Measurements from ENCODE around the gene TRDMT1.

Gene TRDMT1

DNA sequence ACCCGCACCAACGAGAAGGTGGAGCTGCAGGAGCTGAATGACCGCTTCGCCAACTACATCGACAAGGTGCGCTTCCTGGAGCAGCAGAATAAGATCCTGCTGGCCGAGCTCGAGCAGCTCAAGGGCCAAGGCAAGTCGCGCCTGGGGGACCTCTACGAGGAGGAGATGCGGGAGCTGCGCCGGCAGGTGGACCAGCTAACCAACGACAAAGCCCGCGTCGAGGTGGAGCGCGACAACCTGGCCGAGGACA, 28.2 kb upstream of the TRDMT1 start:
- no peaks in the 10 kb centered on the region for H3K27me3 ChIP-seq (ENCODE audit: low read depth, low read length)

DNA sequence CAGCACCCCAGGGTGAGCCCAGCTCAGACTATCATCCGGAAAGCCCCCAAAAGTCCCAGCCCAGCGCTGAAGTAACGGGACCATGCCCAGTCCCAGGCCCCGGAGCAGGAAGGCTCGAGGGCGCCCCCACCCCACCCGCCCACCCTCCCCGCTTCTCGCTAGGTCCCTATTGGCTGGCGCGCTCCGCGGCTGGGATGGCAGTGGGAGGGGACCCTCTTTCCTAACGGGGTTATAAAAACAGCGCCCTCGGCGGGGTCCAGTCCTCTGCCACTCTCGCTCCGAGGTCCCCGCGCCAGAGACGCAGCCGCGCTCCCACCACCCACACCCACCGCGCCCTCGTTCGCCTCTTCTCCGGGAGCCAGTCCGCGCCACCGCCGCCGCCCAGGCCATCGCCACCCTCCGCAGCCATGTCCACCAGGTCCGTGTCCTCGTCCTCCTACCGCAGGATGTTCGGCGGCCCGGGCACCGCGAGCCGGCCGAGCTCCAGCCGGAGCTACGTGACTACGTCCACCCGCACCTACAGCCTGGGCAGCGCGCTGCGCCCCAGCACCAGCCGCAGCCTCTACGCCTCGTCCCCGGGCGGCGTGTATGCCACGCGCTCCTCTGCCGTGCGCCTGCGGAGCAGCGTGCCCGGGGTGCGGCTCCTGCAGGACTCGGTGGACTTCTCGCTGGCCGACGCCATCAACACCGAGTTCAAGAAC, 27.7 kb upstream of the TRDMT1 start:
- peak overlapping the region; percentile 96 for H3K27ac ChIP-seq (ENCODE audit: low read length)
- no peaks in the 10 kb centered on the region for H3K27me3 ChIP-seq (ENCODE audit: low read depth, low read length)
- peak overlapping the region; percentile 95 to 98 for H3K4me3 ChIP-seq (ENCODE audit: low read depth in 1 of 2, low read length in 2 of 2)
- no peaks in the 10 kb centered on the region for H3K9me3 ChIP-seq (ENCODE audit: control insufficient read depth in 1 of 2, low read length in 2 of 2)
- H3K36me3 ChIP-seq (ENCODE audit: control insufficient read depth in 1 of 2, insufficient read depth in 2 of 2, low read length in 2 of 2), result peaks cover 28 to 52% of the 10 kb centered on the region in 2 donors
- peaks cover 6 to 25% of the 10 kb centered on the region in 2 donors for H3K4me1 ChIP-seq (ENCODE audit: control insufficient read depth in 1 of 2, insufficient read depth in 2 of 2, low read length in 2 of 2)

More for the DNA sequence above, 28.2 kb upstream of the TRDMT1 start:
- peak overlapping the region; percentile 95 to 98 for H3K4me3 ChIP-seq (ENCODE audit: low read depth in 1 of 2, low read length in 2 of 2)
- peaks cover 33 to 57% of the 10 kb centered on the region in 2 donors for H3K36me3 ChIP-seq (ENCODE audit: control insufficient read depth in 1 of 2, insufficient read depth in 2 of 2, low read length in 2 of 2)
- no peaks in the 10 kb centered on the region for H3K9me3 ChIP-seq (ENCODE audit: control insufficient read depth in 1 of 2, low read length in 2 of 2)
- peaks cover 6 to 30% of the 10 kb centered on the region in 2 donors for H3K4me1 ChIP-seq (ENCODE audit: control insufficient read depth in 1 of 2, insufficient read depth in 2 of 2, low read length in 2 of 2)
- H3K27ac ChIP-seq (ENCODE audit: low read length), result peak overlapping the region; percentile 96

DNA sequence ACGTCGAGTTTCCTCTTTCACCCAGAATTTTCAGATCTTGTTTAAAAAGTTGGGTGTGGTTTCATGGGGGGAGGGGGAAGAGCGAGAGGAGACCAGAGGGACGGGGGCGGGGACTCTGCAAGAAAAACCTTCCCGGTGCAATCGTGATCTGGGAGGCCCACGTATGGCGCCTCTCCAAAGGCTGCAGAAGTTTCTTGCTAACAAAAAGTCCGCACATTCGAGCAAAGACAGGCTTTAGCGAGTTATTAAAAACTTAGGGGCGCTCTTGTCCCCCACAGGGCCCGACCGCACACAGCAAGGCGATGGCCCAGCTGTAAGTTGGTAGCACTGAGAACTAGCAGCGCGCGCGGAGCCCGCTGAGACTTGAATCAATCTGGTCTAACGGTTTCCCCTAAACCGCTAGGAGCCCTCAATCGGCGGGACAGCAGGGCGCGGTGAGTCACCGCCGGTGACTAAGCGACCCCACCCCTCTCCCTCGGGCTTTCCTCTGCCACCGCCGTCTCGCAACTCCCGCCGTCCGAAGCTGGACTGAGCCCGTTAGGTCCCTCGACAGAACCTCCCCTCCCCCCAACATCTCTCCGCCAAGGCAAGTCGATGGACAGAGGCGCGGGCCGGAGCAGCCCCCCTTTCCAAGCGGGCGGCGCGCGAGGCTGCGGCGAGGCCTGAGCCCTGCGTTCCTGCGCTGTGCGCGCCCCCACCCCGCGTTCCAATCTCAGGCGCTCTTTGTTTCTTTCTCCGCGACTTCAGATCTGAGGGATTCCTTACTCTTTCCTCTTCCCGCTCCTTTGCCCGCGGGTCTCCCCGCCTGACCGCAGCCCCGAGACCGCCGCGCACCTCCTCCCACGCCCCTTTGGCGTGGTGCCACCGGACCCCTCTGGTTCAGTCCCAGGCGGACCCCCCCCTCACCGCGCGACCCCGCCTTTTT, 26.9 kb upstream of the TRDMT1 start, which contains the start of gene VIM:
TSS of gene VIM (plus strand) at position 151 of the 925 bp plus-strand sequence. CDS start 1,182 bp downstream, outside the sequence.
- Histone ChIP-seq H3K36me3 (ENCODE audit: control insufficient read depth in 1 of 2, insufficient read depth in 2 of 2, low read length in 2 of 2) (peaks cover 22 to 46% of the 10 kb centered on the region in 2 donors), H3K4me3 (ENCODE audit: low read depth in 1 of 2, low read length in 2 of 2) (peak within 1 kb of the TSS; percentile 66 to 98), H3K9me3 (ENCODE audit: control insufficient read depth in 1 of 2, low read length in 2 of 2) (no peaks in the 10 kb centered on the region), H3K27me3 (ENCODE audit: low read depth, low read length) (no peaks in the 10 kb centered on the region), H3K4me1 (ENCODE audit: control insufficient read depth in 1 of 2, insufficient read depth in 2 of 2, low read length in 2 of 2) (peaks cover 6 to 17% of the 10 kb centered on the region in 2 donors), H3K27ac (ENCODE audit: low read length) (peak within 1 kb of the TSS; percentile 95)

DNA sequence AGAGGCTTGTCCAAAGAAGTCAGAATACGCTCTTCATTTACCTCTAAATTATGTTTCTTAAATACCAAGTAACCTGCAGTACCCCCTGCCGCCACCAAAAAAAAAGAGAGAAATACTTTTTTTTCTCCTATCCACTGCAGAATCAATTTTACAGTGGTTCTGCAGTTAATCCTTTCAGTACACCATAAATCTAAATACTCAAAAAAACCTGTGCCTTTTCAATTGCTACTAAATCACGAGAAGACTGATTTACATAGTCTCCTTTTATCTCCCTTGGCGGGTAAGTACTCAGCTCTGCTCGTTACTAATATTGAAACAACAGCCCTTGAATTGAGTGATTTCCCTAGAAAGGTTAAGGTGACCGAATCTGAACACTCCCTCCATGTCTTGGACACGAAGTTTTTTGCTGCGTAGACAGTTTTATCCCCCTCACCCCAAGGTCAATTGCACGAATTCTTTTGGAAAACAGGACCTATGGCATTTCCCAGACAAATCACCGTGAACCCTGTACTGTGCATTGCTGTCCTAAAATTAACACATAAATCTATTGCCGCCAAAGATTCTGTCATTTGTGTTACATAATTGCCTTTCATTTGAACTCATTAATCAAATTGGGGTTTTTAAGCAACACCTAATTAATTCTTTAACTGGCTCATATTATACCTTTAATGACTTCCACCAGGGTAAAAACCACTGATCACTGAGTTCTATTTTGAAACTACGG, 26.1 kb upstream of the TRDMT1 start:
- H3K36me3 ChIP-seq (ENCODE audit: control insufficient read depth in 1 of 2, insufficient read depth in 2 of 2, low read length in 2 of 2), result peaks cover 17 to 38% of the 10 kb centered on the region in 2 donors
- H3K27me3 ChIP-seq (ENCODE audit: low read depth, low read length), result no peaks in the 10 kb centered on the region
- H3K4me1 ChIP-seq (ENCODE audit: control insufficient read depth in 1 of 2, insufficient read depth in 2 of 2, low read length in 2 of 2), result peaks cover 6 to 14% of the 10 kb centered on the region in 2 donors
- H3K4me3 ChIP-seq (ENCODE audit: low read depth in 1 of 2, low read length in 2 of 2), result peak overlapping the region; percentile 66 to 98
- no peaks in the 10 kb centered on the region for H3K9me3 ChIP-seq (ENCODE audit: control insufficient read depth in 1 of 2, low read length in 2 of 2)
- peak overlapping the region; percentile 95 for H3K27ac ChIP-seq (ENCODE audit: low read length)

DNA sequence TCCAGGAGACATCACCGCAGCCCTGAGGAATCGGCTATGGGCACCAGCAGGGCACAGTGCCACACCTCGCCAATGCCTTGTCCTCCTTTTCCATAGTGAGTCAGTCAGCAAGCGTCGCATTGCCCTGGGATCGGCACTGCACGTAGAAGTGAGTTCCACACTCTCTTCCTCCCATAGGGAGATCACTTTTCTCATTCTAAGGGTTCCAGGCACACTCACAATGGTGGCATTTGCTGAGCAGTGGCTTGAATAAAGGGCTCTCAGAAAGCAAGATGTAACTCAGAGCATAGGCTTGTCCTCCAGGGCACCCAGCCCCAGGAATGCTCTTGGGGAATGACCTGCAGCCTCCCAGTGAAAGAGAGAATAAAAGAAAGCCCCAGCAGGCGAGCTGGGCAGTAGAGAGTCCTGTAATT, 25.4 kb upstream of the TRDMT1 start:
- peaks cover 6 to 10% of the 10 kb centered on the region in 2 donors for H3K4me1 ChIP-seq (ENCODE audit: control insufficient read depth in 1 of 2, insufficient read depth in 2 of 2, low read length in 2 of 2)
- no peaks in the 10 kb centered on the region for H3K9me3 ChIP-seq (ENCODE audit: control insufficient read depth in 1 of 2, low read length in 2 of 2)
- peak overlapping the region; percentile 95 for H3K27ac ChIP-seq (ENCODE audit: low read length)
- peaks cover 11 to 31% of the 10 kb centered on the region in 2 donors for H3K36me3 ChIP-seq (ENCODE audit: control insufficient read depth in 1 of 2, insufficient read depth in 2 of 2, low read length in 2 of 2)
- peak overlapping the region; percentile 66 to 98 for H3K4me3 ChIP-seq (ENCODE audit: low read depth in 1 of 2, low read length in 2 of 2)
- no peaks in the 10 kb centered on the region for H3K27me3 ChIP-seq (ENCODE audit: low read depth, low read length)

DNA sequence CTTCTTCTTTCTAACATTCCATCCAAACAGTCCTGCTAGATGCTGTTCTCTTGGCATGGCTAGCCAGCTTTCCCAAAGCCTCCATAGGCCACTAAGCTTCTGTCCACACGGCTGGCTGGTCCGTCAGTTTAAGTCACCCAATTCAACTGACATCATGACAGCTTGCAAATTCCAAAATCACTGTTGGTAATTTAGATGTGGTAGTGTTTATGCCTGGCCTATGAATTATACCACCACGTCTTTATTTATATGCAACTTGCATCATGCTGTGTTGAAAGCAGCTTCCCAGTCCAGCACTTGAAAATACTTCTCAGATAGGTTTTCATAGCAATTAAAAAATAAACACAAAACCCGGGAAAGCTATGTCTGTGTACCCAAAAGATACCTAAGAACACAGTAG, 24.3 kb upstream of the TRDMT1 start:
- no peak overlapping the region for H3K4me3 ChIP-seq (ENCODE audit: low read depth in 1 of 2, low read length in 2 of 2)
- peaks cover 0 to 24% of the 10 kb centered on the region in 2 donors for H3K36me3 ChIP-seq (ENCODE audit: control insufficient read depth in 1 of 2, insufficient read depth in 2 of 2, low read length in 2 of 2)
- no peaks in the 10 kb centered on the region for H3K27me3 ChIP-seq (ENCODE audit: low read depth, low read length)
- peaks cover 6 to 7% of the 10 kb centered on the region in 2 donors for H3K4me1 ChIP-seq (ENCODE audit: control insufficient read depth in 1 of 2, insufficient read depth in 2 of 2, low read length in 2 of 2)
- no peaks in the 10 kb centered on the region for H3K9me3 ChIP-seq (ENCODE audit: control insufficient read depth in 1 of 2, low read length in 2 of 2)
- H3K27ac ChIP-seq (ENCODE audit: low read length), result no peak overlapping the region

DNA sequence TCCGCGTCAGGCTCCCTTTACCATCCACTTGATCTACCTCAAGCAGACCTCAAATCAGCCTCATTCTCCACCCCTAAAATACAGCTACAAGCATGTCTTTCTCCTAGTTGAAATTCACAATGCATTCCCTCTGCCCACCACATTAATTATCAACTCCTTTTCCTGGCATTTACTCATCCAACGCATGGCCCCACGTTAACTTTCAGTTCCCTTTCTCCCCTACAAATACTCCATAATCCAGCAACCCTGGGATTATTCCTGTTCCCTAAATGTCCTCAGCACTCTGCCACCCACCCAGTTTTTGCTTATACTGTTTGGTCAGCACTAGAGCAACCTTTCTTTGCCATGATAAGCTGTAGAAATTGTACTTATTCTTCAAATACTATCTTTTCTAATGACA, 20.9 kb upstream of the TRDMT1 start:
- no peak overlapping the region for H3K4me3 ChIP-seq (ENCODE audit: low read depth in 1 of 2, low read length in 2 of 2)
- peaks cover 6 to 7% of the 10 kb centered on the region in 2 donors for H3K4me1 ChIP-seq (ENCODE audit: control insufficient read depth in 1 of 2, insufficient read depth in 2 of 2, low read length in 2 of 2)
- no peaks in the 10 kb centered on the region for H3K27me3 ChIP-seq (ENCODE audit: low read depth, low read length)
- no peaks in the 10 kb centered on the region for H3K9me3 ChIP-seq (ENCODE audit: control insufficient read depth in 1 of 2, low read length in 2 of 2)
- no peak overlapping the region for H3K27ac ChIP-seq (ENCODE audit: low read length)
- peaks cover 0 to 4% of the 10 kb centered on the region in 2 donors for H3K36me3 ChIP-seq (ENCODE audit: control insufficient read depth in 1 of 2, insufficient read depth in 2 of 2, low read length in 2 of 2)

DNA sequence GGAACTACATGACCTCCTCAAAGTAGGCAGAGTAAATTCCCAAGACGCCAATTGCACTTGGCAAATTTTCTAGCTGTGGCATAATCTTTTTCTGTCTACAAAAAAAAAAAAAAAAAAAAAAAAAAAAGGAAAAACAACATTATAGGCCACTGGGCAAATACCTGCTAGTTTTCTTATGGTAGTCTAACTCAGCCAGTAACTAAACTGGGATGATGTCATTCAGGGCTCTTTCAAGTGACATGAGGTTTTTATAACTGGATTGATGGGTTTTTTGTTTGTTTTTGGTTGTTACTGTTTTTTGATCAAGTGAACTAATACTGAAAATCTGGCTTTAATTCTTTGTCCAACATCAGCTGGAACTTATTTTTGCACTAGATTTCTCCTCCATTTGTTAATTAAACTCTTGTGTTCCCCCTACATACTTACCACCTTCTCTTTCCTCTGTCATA, 19.2 kb upstream of the TRDMT1 start:
- no peaks in the 10 kb centered on the region for H3K9me3 ChIP-seq (ENCODE audit: control insufficient read depth in 1 of 2, low read length in 2 of 2)
- no peak overlapping the region for H3K27ac ChIP-seq (ENCODE audit: low read length)
- no peaks in the 10 kb centered on the region for H3K4me1 ChIP-seq (ENCODE audit: control insufficient read depth in 1 of 2, insufficient read depth in 2 of 2, low read length in 2 of 2)
- no peaks in the 10 kb centered on the region for H3K27me3 ChIP-seq (ENCODE audit: low read depth, low read length)
- H3K36me3 ChIP-seq (ENCODE audit: control insufficient read depth in 1 of 2, insufficient read depth in 2 of 2, low read length in 2 of 2), result peaks cover 0 to 15% of the 10 kb centered on the region in 2 donors
- H3K4me3 ChIP-seq (ENCODE audit: low read depth in 1 of 2, low read length in 2 of 2), result no peak overlapping the region

DNA sequence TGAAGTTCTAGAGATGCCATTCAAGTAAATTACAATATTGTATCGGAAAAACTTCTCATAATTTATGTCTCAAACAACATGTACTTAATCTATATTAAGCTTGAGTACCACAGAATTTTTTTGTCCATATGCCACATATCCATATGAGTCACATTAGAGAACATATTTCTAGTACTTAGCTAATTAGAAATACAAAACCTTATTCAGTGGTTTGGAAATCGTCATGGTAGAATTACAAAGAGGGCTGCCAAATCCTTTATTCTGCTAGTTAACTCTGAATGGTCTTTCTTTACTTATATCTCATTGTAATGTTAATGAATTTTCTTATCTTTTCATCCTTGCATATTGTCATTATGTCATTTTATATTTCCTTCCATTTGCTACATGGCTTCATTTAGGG, 17.6 kb upstream of the TRDMT1 start:
- Histone ChIP-seq H3K27ac (ENCODE audit: low read length) (no peak overlapping the region), H3K9me3 (ENCODE audit: control insufficient read depth in 1 of 2, low read length in 2 of 2) (no peaks in the 10 kb centered on the region), H3K27me3 (ENCODE audit: low read depth, low read length) (no peaks in the 10 kb centered on the region), H3K4me3 (ENCODE audit: low read depth in 1 of 2, low read length in 2 of 2) (no peak overlapping the region), H3K36me3 (ENCODE audit: control insufficient read depth in 1 of 2, insufficient read depth in 2 of 2, low read length in 2 of 2) (peaks cover 0 to 26% of the 10 kb centered on the region in 2 donors), H3K4me1 (ENCODE audit: control insufficient read depth in 1 of 2, insufficient read depth in 2 of 2, low read length in 2 of 2) (peaks cover 0 to 4% of the 10 kb centered on the region in 2 donors)

DNA sequence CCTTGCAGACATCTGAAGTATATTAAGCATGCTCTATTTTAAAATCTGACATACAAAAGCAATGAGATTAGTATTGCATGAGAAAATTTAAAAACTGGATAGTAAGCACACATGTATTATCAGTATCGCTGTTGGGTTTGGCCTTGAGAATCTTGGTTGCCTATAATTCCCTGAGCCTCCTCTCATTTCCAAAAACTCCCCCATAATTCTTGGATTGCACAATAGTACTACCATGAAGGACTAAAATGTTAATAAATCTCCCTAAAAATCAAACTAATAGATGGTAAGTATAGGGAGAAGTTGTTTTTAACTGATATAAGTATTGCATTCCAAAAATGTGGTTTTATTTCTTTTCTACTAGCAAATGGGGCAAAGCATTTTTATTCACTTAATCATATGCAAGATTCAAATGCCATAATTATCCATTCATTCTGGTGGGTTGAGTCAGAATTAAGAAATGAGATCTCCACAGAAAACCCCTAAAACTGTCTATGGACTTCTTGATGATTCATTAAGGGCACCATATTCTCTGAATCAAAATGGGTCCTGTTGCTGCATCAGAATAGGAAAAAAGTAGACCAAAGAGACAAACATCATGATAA, 16.3 kb upstream of the TRDMT1 start:
- H3K4me1 ChIP-seq (ENCODE audit: control insufficient read depth in 1 of 2, insufficient read depth in 2 of 2, low read length in 2 of 2), result peaks cover 0 to 4% of the 10 kb centered on the region in 2 donors
- no peaks in the 10 kb centered on the region for H3K9me3 ChIP-seq (ENCODE audit: control insufficient read depth in 1 of 2, low read length in 2 of 2)
- no peaks in the 10 kb centered on the region for H3K27me3 ChIP-seq (ENCODE audit: low read depth, low read length)
- no peak overlapping the region for H3K27ac ChIP-seq (ENCODE audit: low read length)
- H3K4me3 ChIP-seq (ENCODE audit: low read depth in 1 of 2, low read length in 2 of 2), result no peak overlapping the region
- H3K36me3 ChIP-seq (ENCODE audit: control insufficient read depth in 1 of 2, insufficient read depth in 2 of 2, low read length in 2 of 2), result peaks cover 0 to 26% of the 10 kb centered on the region in 2 donors
